Measurements from ENCODE around the gene SH3BP5. TPM values are rescaled to one million over a fixed set of nuclear protein-coding genes. Genes with fewer than 3 reads are reported as not detected.
"Not testable (repeated sequence)": the region's sequence is repeated elsewhere in the genome, so short reads cannot be mapped to it uniquely, and the experiment has no call there.

Gene SH3BP5
- total RNA-seq, 2 experiments from 2014 or later, result 39.0 to 40.9 TPM

DNA sequence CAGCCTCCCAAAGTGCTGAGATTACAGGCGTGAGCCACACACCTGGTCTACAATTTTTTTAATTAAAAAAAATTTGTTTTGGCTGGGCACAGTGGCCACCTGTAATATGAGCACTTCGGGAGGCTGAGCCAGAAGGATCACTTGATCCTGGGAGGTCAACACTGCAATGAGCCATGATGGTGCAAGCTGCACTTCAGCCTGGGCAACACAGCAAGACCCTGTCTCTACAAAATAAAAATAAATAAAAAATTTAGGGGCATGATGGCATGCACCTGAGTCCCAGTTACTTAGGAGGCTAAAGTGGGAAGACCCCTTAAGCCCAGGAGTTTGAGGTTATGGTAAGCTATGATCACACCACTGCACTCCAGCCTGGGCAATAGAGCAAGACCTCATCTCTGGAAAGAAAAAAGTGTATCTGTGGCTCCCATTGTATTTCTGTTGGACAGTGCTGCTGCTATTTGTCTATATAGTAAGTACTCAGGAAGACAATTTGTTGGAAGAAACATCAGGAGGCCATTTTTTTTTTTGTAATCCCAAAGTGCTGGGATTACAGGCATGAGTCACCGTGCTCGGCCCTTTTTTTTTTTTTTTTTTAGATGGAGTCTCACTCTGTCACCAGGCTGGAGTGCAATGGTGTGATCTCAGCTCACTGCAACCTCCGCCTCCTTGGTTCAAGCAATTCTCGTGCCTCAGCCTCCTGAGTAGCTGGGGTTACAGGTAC is 27.5 kb upstream of the SH3BP5 start:
- Mint-ChIP-seq H3K27ac (no peak overlapping the region), H3K9me3 (no peaks in the 10 kb centered on the region), H3K4me3 (no peak overlapping the region), H3K36me3 (ENCODE audit: low read depth) (peaks cover 6% of the 10 kb centered on the region), H3K4me1 (peaks cover 60% of the 10 kb centered on the region), H3K27me3 (no peaks in the 10 kb centered on the region)
- POLR2A ChIA-PET, result interaction anchor here (0.7 to 1.4 kb wide), 2 partner anchors 22 to 43 kb away, joined by 3 to 6 read pairs; no protein-coding TSS in a partner anchor
- no peak for DNase-seq
- CTCF ChIA-PET, result interaction anchor here (0.6 kb wide), 1 partner anchor 132 kb away, joined by 3 read pairs; no protein-coding TSS in a partner anchor

DNA sequence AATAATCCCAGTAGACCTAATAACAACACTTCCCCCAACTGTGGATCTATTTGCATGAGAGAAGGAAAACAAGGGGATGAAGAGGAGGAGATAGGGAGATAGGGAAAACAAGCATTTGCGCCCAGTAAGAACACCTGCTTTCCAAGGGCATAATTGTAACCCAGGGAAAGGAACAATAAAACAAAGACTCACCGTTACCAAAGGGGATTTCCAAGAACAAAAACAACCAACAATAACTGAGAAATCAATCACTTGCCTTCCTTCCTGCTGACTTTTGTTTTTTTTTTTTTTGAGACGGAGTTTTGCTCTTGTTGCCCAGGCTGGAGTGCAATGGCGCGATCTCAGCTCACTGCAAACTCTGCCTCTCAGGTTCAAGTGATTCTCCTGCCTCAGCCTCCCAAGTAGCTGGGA is 24.3 kb upstream of the SH3BP5 start:
- H3K36me3 Mint-ChIP-seq (ENCODE audit: low read depth); DNase-seq; H3K27me3 Mint-ChIP-seq; H3K9me3 Mint-ChIP-seq: not testable (repeated sequence)
- POLR2A ChIA-PET, result interaction anchor here (1.4 kb wide), 1 partner anchor 25 kb away, joined by 3 read pairs; the partner anchor contains the start of gene SH3BP5
- CTCF ChIA-PET, result interaction anchor here (0.6 to 1.9 kb wide), 6 partner anchors 14 to 362 kb away, joined by 3 to 6 read pairs (median 3); no protein-coding TSS in a partner anchor
- H3K4me3 Mint-ChIP-seq, result peak overlapping the region; percentile 46
- peak overlapping the region; percentile 88 for H3K27ac Mint-ChIP-seq
- peaks cover 54% of the 10 kb centered on the region for H3K4me1 Mint-ChIP-seq

DNA sequence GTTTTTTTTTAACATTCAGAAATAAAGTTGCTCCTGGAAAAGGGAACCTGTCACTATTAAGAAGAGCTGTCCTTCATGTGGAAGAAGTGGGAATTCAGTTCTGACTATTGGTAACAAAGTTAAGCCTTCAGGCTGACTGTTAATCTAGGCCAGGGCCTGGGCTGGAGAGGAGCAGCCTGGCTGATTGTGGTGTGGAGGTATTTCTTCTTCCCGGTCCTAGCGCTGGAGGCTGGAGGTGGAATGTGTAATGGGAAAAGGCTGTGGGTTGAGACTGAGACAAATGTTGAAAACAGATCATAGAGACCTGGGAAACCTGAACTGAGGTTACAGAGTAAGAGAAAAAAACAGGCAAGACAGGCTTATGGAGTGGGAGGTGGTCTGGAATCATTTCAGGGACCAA is 23.8 kb upstream of the SH3BP5 start:
- Mint-ChIP-seq H3K4me1 (peaks cover 51% of the 10 kb centered on the region), H3K27ac (peak overlapping the region; percentile 88), H3K4me3 (no peak overlapping the region), H3K36me3 (ENCODE audit: low read depth) (peaks cover 12% of the 10 kb centered on the region), H3K9me3 (peaks cover 9% of the 10 kb centered on the region), H3K27me3 (no peaks in the 10 kb centered on the region)
- no peak for DNase-seq
- ChIA-PET CTCF (interaction anchor here (0.6 to 2.4 kb wide), 7 partner anchors 10 to 88 kb away, joined by 3 to 13 read pairs (median 3); partner anchors contain the start of gene SH3BP5), POLR2A (interaction anchor here (1.0 to 1.4 kb wide), 2 partner anchors 24 to 180 kb away, joined by 3 to 4 read pairs; partner anchors contain the start of gene SH3BP5)

GRCh38 chr3:15355086-15355485 is 22.7 kb upstream of the SH3BP5 start:
- no peak overlapping the region for H3K4me3 Mint-ChIP-seq
- DNase-seq, result no peak
- no peak overlapping the region for H3K27ac Mint-ChIP-seq
- POLR2A ChIA-PET, result interaction anchor here (0.8 to 1.4 kb wide), 4 partner anchors 22 to 181 kb away, joined by 3 to 4 read pairs (median 3); partner anchors contain the start of genes CAPN7 and SH3BP5
- peaks cover 19% of the 10 kb centered on the region for H3K36me3 Mint-ChIP-seq (ENCODE audit: low read depth)
- peaks cover 14% of the 10 kb centered on the region for H3K9me3 Mint-ChIP-seq
- H3K4me1 Mint-ChIP-seq, result peaks cover 40% of the 10 kb centered on the region
- CTCF ChIA-PET, result interaction anchor here (0.7 to 2.4 kb wide), 7 partner anchors 9 to 87 kb away, joined by 3 to 13 read pairs (median 5); partner anchors contain the start of gene SH3BP5
- no peaks in the 10 kb centered on the region for H3K27me3 Mint-ChIP-seq

GRCh38 chr3:15354485-15354884 is 22.1 kb upstream of the SH3BP5 start:
- H3K27me3 Mint-ChIP-seq, result no peaks in the 10 kb centered on the region
- DNase-seq, result no peak
- ChIA-PET POLR2A (no interaction called here), CTCF (interaction anchor here (0.7 to 2.4 kb wide), 4 partner anchors 22 to 86 kb away, joined by 3 to 13 read pairs (median 9); partner anchors contain the start of gene SH3BP5)
- peaks cover 38% of the 10 kb centered on the region for H3K4me1 Mint-ChIP-seq
- H3K36me3 Mint-ChIP-seq (ENCODE audit: low read depth), result peaks cover 24% of the 10 kb centered on the region
- peaks cover 18% of the 10 kb centered on the region for H3K9me3 Mint-ChIP-seq
- H3K27ac Mint-ChIP-seq, result no peak overlapping the region
- no peak overlapping the region for H3K4me3 Mint-ChIP-seq

DNA sequence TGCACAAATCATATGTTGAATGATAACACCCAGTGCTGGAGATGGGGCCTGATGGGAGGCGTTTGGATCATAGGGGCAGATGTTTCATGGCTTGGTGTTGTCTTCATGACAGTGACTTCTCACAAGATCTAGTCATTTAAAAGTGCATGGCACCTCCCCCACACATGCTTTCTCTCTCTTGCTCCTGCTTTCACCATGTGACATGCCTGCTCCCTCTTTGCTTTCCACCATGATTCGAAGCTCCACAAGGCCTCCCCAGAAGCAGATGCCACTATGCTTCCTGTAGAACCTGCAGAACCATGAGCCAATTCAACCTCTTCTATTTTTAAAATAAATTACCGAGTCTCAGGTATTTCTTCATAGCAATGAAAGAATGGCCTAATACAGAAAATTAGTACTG is 17.8 kb upstream of the SH3BP5 start:
- Mint-ChIP-seq H3K9me3 (peaks cover 19% of the 10 kb centered on the region), H3K4me1 (peaks cover 46% of the 10 kb centered on the region), H3K4me3 (no peak overlapping the region), H3K27me3 (no peaks in the 10 kb centered on the region), H3K27ac (no peak overlapping the region), H3K36me3 (ENCODE audit: low read depth) (peaks cover 28% of the 10 kb centered on the region)
- POLR2A ChIA-PET, result interaction anchor here (5.0 kb wide), 1 partner anchor 16 kb away, joined by 31 read pairs; the partner anchor contains the start of gene SH3BP5
- no peak for DNase-seq
- CTCF ChIA-PET, result interaction anchor here (0.7 to 5.5 kb wide), 3 partner anchors 9 to 31 kb away, joined by 3 to 36 read pairs (median 5); partner anchors contain the start of gene SH3BP5

DNA sequence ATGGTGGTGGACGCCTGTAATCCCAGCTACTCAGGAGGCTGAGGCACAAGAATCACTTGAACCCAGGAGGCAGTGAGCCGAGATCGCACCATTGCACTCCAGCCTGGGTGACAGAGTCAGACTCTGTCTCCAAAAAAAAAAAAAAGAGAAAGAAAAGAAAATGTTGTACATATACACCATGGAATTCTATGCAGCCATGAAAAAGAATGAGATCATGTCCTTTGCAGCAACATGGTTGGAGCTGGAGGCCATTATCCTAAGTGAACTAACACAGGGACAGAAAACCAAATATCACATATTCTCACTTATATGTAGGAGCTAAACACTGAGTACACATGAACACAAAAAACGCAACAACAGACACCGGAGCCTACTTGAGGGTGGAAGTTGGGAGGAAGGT is 17.1 kb upstream of the SH3BP5 start:
- H3K27ac Mint-ChIP-seq, H3K4me3 Mint-ChIP-seq, H3K27me3 Mint-ChIP-seq, DNase-seq: not testable (repeated sequence)
- Mint-ChIP-seq H3K9me3 (peaks cover 19% of the 10 kb centered on the region), H3K4me1 (peaks cover 41% of the 10 kb centered on the region), H3K36me3 (ENCODE audit: low read depth) (peaks cover 28% of the 10 kb centered on the region)
- POLR2A ChIA-PET, result interaction anchor here (5.0 kb wide), 1 partner anchor 16 kb away, joined by 31 read pairs; the partner anchor contains the start of gene SH3BP5
- CTCF ChIA-PET, result interaction anchor here (0.7 to 5.5 kb wide), 4 partner anchors 9 to 143 kb away, joined by 3 to 36 read pairs (median 5); partner anchors contain the start of genes CAPN7 and SH3BP5

GRCh38 chr3:15348246-15348645 is 15.9 kb upstream of the SH3BP5 start:
- Mint-ChIP-seq H3K27me3 (peaks cover 2% of the 10 kb centered on the region), H3K9me3 (peaks cover 22% of the 10 kb centered on the region), H3K27ac (no peak overlapping the region), H3K4me1 (peaks cover 41% of the 10 kb centered on the region), H3K36me3 (ENCODE audit: low read depth) (peaks cover 28% of the 10 kb centered on the region), H3K4me3 (no peak overlapping the region)
- ChIA-PET CTCF (interaction anchor here (0.5 to 5.5 kb wide), 6 partner anchors 13 to 142 kb away, joined by 3 to 36 read pairs (median 4); partner anchors contain the start of genes CAPN7 and SH3BP5), POLR2A (interaction anchor here (1.3 to 5.0 kb wide), 5 partner anchors 13 to 143 kb away, joined by 3 to 31 read pairs (median 5); partner anchors contain the start of genes CAPN7 and SH3BP5)
- DNase-seq, result no peak

DNA sequence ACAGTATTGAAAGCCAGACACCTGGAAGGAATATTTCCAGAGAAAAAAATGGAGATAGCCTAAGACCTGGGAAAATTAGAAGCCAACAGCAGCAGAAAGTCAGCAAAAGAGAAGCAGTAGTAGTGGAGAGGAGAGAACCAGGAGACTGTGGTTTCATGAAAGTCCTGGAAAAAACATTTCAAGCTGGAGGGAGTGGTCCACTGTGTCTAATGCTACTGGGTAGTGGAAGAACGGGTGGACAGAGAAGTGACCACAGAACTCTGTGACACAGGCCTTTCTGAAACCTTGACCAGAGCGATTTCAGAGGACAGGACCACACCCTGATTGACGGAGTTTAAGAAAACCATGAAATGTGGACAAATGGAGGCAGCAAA is 15.3 kb upstream of the SH3BP5 start:
- CTCF ChIA-PET, result interaction anchor here (0.5 to 5.5 kb wide), 6 partner anchors 14 to 81 kb away, joined by 3 to 36 read pairs (median 4); partner anchors contain the start of gene SH3BP5
- POLR2A ChIA-PET, result interaction anchor here (1.1 to 5.0 kb wide), 7 partner anchors 10 to 142 kb away, joined by 3 to 31 read pairs (median 3); partner anchors contain the start of genes CAPN7 and SH3BP5
- Mint-ChIP-seq H3K27ac (peak overlapping the region; percentile 51), H3K9me3 (peaks cover 23% of the 10 kb centered on the region), H3K4me3 (no peak overlapping the region), H3K36me3 (ENCODE audit: low read depth) (peaks cover 28% of the 10 kb centered on the region), H3K4me1 (peaks cover 41% of the 10 kb centered on the region), H3K27me3 (peaks cover 3% of the 10 kb centered on the region)
- DNase-seq, result no peak

- H3K4me3 Mint-ChIP-seq, result no peak overlapping the region
- H3K27me3 Mint-ChIP-seq, result peaks cover 5% of the 10 kb centered on the region
- H3K36me3 Mint-ChIP-seq (ENCODE audit: low read depth), result peaks cover 30% of the 10 kb centered on the region
- POLR2A ChIA-PET, result interaction anchor here (0.6 to 5.0 kb wide), 8 partner anchors 11 to 142 kb away, joined by 3 to 31 read pairs (median 3); partner anchors contain the start of genes CAPN7 and SH3BP5
- DNase-seq, result peak; percentile 19
- H3K9me3 Mint-ChIP-seq, result peaks cover 19% of the 10 kb centered on the region
- peaks cover 37% of the 10 kb centered on the region for H3K4me1 Mint-ChIP-seq
- CTCF ChIA-PET, result interaction anchor here (0.8 to 5.5 kb wide), 4 partner anchors 13 to 81 kb away, joined by 3 to 36 read pairs (median 4); partner anchors contain the start of gene SH3BP5
- H3K27ac Mint-ChIP-seq, result peak overlapping the region; percentile 51
These were observed 14.8 kb upstream of the SH3BP5 start for GRCh38 chr3:15347063-15347736.

DNA sequence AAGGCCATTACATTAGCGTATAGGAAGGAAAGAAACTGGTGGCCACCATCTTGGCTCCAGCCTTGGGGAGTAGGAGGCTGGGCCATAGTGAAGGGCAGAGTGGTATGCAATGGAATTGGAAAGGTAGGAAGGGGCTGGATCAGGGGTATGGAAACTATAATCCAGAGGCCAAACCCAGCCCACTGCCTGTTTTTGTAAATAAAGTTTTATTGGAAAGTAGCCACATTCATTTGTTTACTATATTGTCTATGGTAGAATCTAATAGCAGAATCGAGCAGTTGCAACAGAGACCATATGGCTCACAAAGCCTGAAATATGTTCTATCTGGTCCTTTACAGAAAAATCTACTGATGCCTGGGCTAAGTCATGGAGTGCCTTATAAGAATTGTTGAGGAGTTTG is 14.1 kb upstream of the SH3BP5 start:
- CTCF ChIA-PET, result interaction anchor here (0.9 to 5.5 kb wide), 7 partner anchors 9 to 79 kb away, joined by 3 to 36 read pairs (median 4); partner anchors contain the start of gene SH3BP5
- Mint-ChIP-seq H3K27ac (no peak overlapping the region), H3K4me1 (peaks cover 34% of the 10 kb centered on the region), H3K4me3 (no peak overlapping the region), H3K9me3 (peaks cover 14% of the 10 kb centered on the region), H3K36me3 (ENCODE audit: low read depth) (peaks cover 28% of the 10 kb centered on the region), H3K27me3 (peaks cover 8% of the 10 kb centered on the region)
- POLR2A ChIA-PET, result interaction anchor here (0.6 to 5.0 kb wide), 5 partner anchors 13 to 75 kb away, joined by 3 to 31 read pairs (median 3); partner anchors contain the start of gene SH3BP5
- DNase-seq, result no peak

DNA sequence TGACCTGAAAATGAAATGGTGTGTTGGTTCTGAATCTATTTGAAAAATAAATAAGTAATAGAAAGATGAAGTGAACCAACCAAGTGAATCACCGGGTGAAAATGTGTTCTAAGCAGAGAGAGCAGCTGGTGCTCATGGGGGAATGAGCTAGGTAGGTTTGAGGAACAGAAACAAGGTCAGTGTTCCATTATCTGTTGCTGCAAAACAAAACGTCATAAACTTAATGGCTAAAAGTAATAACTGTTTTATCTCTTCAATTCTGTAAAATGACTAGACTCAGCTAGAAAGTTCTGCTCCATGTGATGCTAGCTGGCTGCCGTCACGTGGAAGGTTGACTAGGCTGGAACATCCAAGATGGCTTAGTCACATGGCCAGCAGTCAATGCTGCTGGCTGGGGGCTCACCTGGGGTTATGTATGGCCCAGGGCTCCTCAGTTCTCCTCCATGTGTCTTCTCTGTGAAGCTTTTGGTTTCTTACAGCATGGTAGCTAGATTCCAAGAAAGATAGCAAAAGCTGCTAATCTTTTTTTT is 13.3 kb upstream of the SH3BP5 start:
- Mint-ChIP-seq H3K27ac (no peak overlapping the region), H3K9me3 (peaks cover 12% of the 10 kb centered on the region), H3K36me3 (ENCODE audit: low read depth) (peaks cover 26% of the 10 kb centered on the region), H3K27me3 (peaks cover 8% of the 10 kb centered on the region), H3K4me1 (peaks cover 34% of the 10 kb centered on the region), H3K4me3 (no peak overlapping the region)
- ChIA-PET CTCF (interaction anchor here (0.7 to 5.5 kb wide), 7 partner anchors 10 to 85 kb away, joined by 3 to 36 read pairs (median 4); partner anchors contain the start of gene SH3BP5), POLR2A (interaction anchor here (0.9 to 5.0 kb wide), 4 partner anchors 12 to 75 kb away, joined by 3 to 31 read pairs (median 4); partner anchors contain the start of gene SH3BP5)
- no peak for DNase-seq

All from activated CD4-positive, alpha-beta memory T cell treated with anti-CD3 and anti-CD28 coated beads, Interleukin-2, amount 10 ng/mL, durations not matched to agents 7 days and 5 days (primary cell).